Measurements from ENCODE around the gene ATAD5. TPM values are rescaled to one million over a fixed set of nuclear protein-coding genes. Genes with fewer than 3 reads are reported as not detected.

ATAD5 gene
- total and polyA plus RNA-seq, 2 of the 13 experiments (the other 11 are each of a cell fraction or from before 2014, with no cell fraction given) = 1.8 to 10.7 TPM

- TF ChIP-seq HMGXB3 (CRISPR knock-in tag; IDR thresholded peaks at IDR 0.05; ENCODE audit: borderline replicate concordance) (no peak), RXRA (CRISPR knock-in tag; IDR thresholded peaks at IDR 0.05) (peak; percentile 22; the same call in 1 of the 2 replicates), AGO2 (optimal IDR thresholded peaks at IDR 0.05; ENCODE audit: low read depth, low read length) (no peak), RELA (CRISPR knock-in tag; IDR thresholded peaks at IDR 0.05) (no peak; the same call in 1 of the 2 replicates), PHF20 (CRISPR knock-in tag; IDR thresholded peaks at IDR 0.05) (peak; percentile 65), ZSCAN12 (CRISPR knock-in tag; IDR thresholded peaks at IDR 0.05) (no peak), TRIM24 (CRISPR knock-in tag; IDR thresholded peaks at IDR 0.05) (0 out of 2 replicates have a peak, but pooled peaks have one; percentile 22), ZNF12 (CRISPR knock-in tag; IDR thresholded peaks at IDR 0.05) (no peak), SNAPC4 (CRISPR knock-in tag; IDR thresholded peaks at IDR 0.05) (no peak), ATF2 (CRISPR knock-in tag; IDR thresholded peaks at IDR 0.05) (0 out of 2 replicates have a peak, but pooled peaks have one; percentile 30), ZNF792 (CRISPR knock-in tag; IDR thresholded peaks at IDR 0.05) (no peak), KAT8 (CRISPR knock-in tag; IDR thresholded peaks at IDR 0.05) (peak; percentile 72), GATAD2A (CRISPR knock-in tag; IDR thresholded peaks at IDR 0.05) (no peak; the same call in 1 of the 2 replicates), ZBTB34 (CRISPR knock-in tag; IDR thresholded peaks at IDR 0.05) (no peak), TAF15 (IDR thresholded peaks at IDR 0.05; ENCODE audit: low read depth, low read length, poor library complexity, severe bottlenecking) (no peak), HNRNPUL1 (IDR thresholded peaks at IDR 0.05; ENCODE audit: low read depth, low read length) (no peak), STAG1 (CRISPR knock-in tag; IDR thresholded peaks at IDR 0.05) (0 out of 2 replicates have a peak, but pooled peaks have one; percentile 23), ZNF510 (CRISPR knock-in tag; IDR thresholded peaks at IDR 0.05; ENCODE audit: low read depth) (no peak)
Measured at GRCh38 chr17:30824356-30825145, 7.2 kb upstream of the ATAD5 start, which contains the start of gene CRLF3 (continued).

All from HepG2 (cell line).